Measurements from ENCODE around the gene SPACDR. TPM values are rescaled to one million over a fixed set of nuclear protein-coding genes. Genes with fewer than 3 reads are reported as not detected.
A peak's percentile ranks its signal among the peaks of the same experiment; 100 is the strongest.

The SPACDR gene
- total RNA-seq, 1 experiment from 2014 or later = 4.5 TPM

DNA sequence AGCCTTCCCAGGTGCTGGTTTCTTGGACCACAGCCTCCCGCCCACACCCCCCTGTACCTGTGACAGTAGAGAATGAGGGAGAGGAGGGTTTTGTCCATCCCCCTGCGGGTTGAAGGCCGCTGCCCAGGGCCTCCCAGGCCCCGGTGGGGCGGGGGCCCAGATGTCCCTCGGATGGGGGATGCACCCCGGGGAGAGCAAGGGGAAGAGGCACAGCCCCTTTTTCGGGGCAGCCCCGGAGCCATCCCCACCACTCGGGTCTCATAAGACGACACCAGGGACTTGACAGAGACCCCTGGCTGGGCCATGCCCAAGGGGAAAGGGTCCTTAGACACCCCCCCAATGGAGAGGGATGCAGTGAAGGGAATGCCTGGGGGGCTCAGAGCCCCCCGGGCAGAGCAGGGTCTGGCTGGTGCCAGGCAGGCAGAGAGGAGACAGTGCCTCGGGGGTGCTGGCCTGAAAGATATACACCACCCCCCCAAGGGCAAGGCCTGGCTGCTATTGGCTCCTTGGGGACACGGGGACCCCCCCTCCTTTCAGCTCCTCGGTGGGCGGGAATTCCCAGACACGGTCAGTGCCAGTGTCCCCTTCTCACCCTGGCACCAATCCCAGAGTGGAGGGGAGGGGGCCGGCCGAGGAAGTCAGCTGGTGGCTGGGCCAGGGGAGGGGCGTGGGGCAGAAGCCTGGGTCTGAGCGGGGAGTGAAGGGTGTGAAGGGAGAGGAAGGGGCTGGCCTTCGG is 3.7 kb upstream of the SPACDR start:
- Mint-ChIP-seq H3K9me3 (ENCODE audit: low read depth, unreplicated experiment) (no peaks in the 10 kb centered on the region), H3K27me3 (ENCODE audit: unreplicated experiment) (no peaks in the 10 kb centered on the region), H3K4me1 (ENCODE audit: low read depth, unreplicated experiment) (no peaks in the 10 kb centered on the region), H3K27ac (ENCODE audit: unreplicated experiment) (no peak overlapping the region), H3K4me3 (ENCODE audit: low read depth, unreplicated experiment) (no peak overlapping the region), H3K36me3 (ENCODE audit: insufficient read depth, unreplicated experiment) (peaks cover 13% of the 10 kb centered on the region)
- intact Hi-C loops (cut with micrococcal nuclease; ENCODE audit: unreplicated experiment) = loop anchor here (2.0 kb wide), 1 partner anchor 91 kb away; no protein-coding TSS in a partner anchor
- DNase-seq = no peak
- TF ChIP-seq, protein P1, sequence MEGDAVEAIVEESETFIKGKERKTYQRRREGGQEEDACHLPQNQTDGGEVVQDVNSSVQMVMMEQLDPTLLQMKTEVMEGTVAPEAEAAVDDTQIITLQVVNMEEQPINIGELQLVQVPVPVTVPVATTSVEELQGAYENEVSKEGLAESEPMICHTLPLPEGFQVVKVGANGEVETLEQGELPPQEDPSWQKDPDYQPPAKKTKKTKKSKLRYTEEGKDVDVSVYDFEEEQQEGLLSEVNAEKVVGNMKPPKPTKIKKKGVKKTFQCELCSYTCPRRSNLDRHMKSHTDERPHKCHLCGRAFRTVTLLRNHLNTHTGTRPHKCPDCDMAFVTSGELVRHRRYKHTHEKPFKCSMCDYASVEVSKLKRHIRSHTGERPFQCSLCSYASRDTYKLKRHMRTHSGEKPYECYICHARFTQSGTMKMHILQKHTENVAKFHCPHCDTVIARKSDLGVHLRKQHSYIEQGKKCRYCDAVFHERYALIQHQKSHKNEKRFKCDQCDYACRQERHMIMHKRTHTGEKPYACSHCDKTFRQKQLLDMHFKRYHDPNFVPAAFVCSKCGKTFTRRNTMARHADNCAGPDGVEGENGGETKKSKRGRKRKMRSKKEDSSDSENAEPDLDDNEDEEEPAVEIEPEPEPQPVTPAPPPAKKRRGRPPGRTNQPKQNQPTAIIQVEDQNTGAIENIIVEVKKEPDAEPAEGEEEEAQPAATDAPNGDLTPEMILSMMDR (IDR thresholded peaks at IDR 0.05; ENCODE audit: unreplicated experiment) = no peak
- CTCF ChIA-PET = interaction anchor here (2.3 kb wide), 1 partner anchor 92 kb away, joined by 10 read pairs; no protein-coding TSS in a partner anchor
- BruUV-seq (replicated peaks) = no TSS peak

DNA sequence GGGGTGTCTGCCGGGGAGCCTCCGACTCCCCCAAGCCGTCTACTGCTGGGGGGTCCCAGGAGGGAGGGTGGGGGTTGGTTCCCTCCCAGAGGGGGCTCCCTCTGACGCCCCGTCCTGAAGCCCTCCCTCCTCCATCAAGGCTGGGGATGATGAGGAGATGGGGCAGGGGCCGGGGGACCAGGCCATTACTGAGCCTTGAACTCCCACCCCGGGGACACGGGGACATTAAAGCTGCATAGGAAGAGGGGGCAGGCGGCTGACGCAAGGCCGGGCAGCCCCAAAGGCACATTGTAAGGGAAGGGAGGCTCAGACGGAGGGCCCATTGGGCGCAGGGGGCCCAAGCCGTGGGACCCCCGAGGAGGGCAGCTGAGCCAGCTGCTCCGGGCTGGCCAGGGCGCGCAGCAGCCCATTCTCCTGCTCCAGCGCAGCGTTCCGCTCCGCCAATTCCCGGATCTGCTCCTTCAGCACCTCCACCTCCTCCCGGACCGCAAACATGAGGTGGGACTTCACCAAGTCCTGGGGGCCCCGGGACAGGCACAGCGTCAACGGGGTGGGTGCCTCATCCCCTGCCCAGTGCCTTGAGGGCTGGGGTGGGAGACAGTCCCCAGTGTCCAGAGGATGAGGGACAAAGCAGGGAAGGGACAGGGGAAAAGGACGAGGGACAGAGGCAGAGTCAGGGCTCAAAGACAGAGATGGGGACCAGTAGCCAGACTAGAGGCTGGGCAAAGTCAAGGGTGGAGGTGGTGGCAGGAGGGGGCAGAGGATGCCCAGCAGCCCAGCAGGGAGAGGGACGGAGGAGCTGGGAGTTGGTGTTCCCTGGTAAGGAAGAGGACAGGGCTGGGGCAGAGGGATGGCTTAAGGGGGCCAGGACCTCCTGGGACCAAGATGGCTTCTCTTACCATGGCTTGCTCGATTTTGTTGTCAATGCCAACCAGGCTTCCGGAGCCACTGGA is 2.9 kb upstream of the SPACDR start:
- CTCF ChIA-PET = interaction anchor here (0.6 kb wide), 1 partner anchor 1846 kb away, joined by 3 read pairs; no protein-coding TSS in a partner anchor
- Mint-ChIP-seq H3K4me1 (ENCODE audit: low read depth, unreplicated experiment) (no peaks in the 10 kb centered on the region), H3K9me3 (ENCODE audit: low read depth, unreplicated experiment) (no peaks in the 10 kb centered on the region), H3K27ac (ENCODE audit: unreplicated experiment) (no peak overlapping the region), H3K27me3 (ENCODE audit: unreplicated experiment) (no peaks in the 10 kb centered on the region), H3K36me3 (ENCODE audit: insufficient read depth, unreplicated experiment) (peaks cover 13% of the 10 kb centered on the region), H3K4me3 (ENCODE audit: low read depth, unreplicated experiment) (no peak overlapping the region)
- no peak for DNase-seq
- TF ChIP-seq, protein P1 (IDR thresholded peaks at IDR 0.05; ENCODE audit: unreplicated experiment) = no peak
- intact Hi-C loops (cut with micrococcal nuclease; ENCODE audit: unreplicated experiment) = no loop called here
- no TSS peak for BruUV-seq (replicated peaks)

DNA sequence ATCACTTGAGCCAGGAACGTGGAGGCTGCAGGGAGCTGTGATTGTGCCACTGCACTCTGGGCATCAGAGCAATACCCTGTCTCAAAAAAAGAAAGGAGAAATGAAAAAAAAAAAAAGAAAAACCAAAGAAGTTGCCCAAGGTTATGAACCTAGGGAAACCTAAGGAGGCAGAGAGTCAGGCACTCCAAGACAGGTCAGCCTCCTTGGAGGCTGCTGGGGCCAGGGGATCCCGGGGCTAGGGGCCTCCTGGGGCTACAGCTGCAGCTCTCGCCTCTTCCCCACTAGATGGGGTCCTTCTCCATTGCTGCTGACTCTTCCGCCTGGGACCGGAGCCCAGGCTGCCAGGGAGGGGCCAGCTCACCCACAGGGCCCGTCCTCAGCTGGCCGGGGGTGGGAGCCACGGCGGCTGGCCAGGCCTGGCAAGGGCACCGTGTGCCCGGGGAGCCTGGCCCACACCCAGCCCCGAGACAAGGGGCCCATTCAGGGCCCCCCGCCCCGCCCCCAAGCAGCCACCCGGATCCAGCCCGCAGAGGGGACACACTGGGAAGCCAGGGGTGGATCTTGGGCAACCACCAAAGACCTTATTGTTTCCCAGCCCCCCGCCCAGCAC is 1.7 kb upstream of the SPACDR start:
- Mint-ChIP-seq H3K27me3 (ENCODE audit: unreplicated experiment) (no peaks in the 10 kb centered on the region), H3K4me3 (ENCODE audit: low read depth, unreplicated experiment) (no peak overlapping the region), H3K4me1 (ENCODE audit: low read depth, unreplicated experiment) (no peaks in the 10 kb centered on the region), H3K27ac (ENCODE audit: unreplicated experiment) (no peak overlapping the region), H3K9me3 (ENCODE audit: low read depth, unreplicated experiment) (no peaks in the 10 kb centered on the region), H3K36me3 (ENCODE audit: insufficient read depth, unreplicated experiment) (peaks cover 13% of the 10 kb centered on the region)
- intact Hi-C loops (cut with micrococcal nuclease; ENCODE audit: unreplicated experiment) = no loop called here
- DNase-seq = peak; percentile 73
- no TSS peak for BruUV-seq (replicated peaks)
- TF ChIP-seq, protein P1 (IDR thresholded peaks at IDR 0.05; ENCODE audit: unreplicated experiment) = peak; percentile 52
- CTCF ChIA-PET = interaction anchor here (0.7 to 1.1 kb wide), 7 partner anchors 8 to 817 kb away, joined by 3 to 4 read pairs (median 3); no protein-coding TSS in a partner anchor

DNA sequence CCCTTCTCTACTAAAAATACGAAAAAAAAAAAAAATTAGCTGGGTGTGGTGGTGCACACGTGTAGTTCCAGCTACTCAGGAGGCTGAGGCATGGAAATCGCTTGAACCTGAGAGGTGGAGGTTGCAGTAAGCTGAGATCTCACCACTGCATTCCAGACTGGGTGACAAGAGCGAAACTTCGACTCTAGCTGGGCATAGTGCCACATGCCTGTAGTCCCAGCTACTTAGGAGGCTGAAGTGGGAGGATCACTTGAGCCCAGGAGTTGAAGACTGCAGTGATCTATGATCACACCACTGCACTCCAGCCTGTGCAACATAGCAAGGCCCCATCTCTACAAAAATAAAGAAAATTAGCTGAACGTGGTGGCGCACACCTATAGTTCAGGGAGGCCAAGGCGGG is 1.2 kb upstream of the SPACDR start:
- intact Hi-C loops (cut with micrococcal nuclease; ENCODE audit: unreplicated experiment) = no loop called here
- CTCF ChIA-PET = interaction anchor here (0.7 to 1.1 kb wide), 7 partner anchors 7 to 123 kb away, joined by 3 to 11 read pairs (median 3); partner anchors contain the start of gene NYAP1
- H3K4me3 Mint-ChIP-seq (ENCODE audit: low read depth, unreplicated experiment) = no peak overlapping the region
- BruUV-seq (replicated peaks) = no TSS peak
- DNase-seq = no peak
- no peaks in the 10 kb centered on the region for H3K4me1 Mint-ChIP-seq (ENCODE audit: low read depth, unreplicated experiment)
- H3K27me3 Mint-ChIP-seq (ENCODE audit: unreplicated experiment) = no peaks in the 10 kb centered on the region
- H3K36me3 Mint-ChIP-seq (ENCODE audit: insufficient read depth, unreplicated experiment) = peaks cover 13% of the 10 kb centered on the region
- no peak overlapping the region for H3K27ac Mint-ChIP-seq (ENCODE audit: unreplicated experiment)
- TF ChIP-seq, protein P1 (IDR thresholded peaks at IDR 0.05; ENCODE audit: unreplicated experiment) = no peak
- no peaks in the 10 kb centered on the region for H3K9me3 Mint-ChIP-seq (ENCODE audit: low read depth, unreplicated experiment)

Measured in Calu3 (cell line).